ENCODE results near the gene MOCS1. TPM values are rescaled to one million over a fixed set of nuclear protein-coding genes. Genes with fewer than 3 reads are reported as not detected.

The MOCS1 gene
- total RNA-seq, 4 donors from 2014 or later: 10.2 to 58.9 (median 20.3) TPM

DNA sequence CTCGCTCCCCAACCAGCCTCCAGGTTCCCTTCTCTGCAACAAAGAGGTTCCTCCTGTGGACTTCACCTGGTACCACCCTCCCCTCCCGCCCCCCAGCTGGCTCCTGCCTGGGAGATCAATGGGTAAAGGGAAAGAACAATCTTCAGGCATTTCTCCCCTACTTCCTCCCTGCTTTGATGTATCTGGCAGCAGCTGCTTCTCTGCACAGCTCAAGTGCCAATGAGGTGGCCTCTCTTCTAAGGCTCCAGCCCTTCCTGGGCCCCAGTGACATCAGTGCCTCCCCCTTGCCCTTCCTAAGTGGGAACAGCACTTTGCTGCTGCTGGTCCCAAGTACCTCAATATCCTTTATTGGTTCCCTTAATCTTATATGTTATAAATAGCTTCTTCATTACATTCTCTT lies 23.5 kb downstream of the MOCS1 start:
- no peak for DNase-seq
- no peaks in the 10 kb centered on the region for H3K36me3 ChIP-seq

DNA sequence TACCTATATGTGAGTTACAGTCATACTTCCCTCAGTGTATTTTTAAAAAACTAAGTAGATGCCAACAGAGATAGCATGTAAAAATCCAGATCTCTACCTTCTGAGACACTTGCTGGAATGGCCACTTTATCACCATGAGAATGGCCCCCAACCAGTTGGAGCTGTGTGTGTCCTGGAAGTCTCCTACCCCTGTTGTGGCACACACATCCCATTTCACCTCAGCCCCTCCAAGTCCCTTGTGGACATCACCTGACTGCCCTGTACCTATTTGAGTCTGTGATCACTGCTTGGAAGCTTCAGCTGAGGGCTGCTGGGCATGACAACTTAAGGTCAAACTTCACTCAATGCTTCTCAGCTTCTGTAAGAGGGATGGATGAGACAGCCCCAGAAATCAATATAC lies 24.1 kb downstream of the MOCS1 start:
- DNase-seq: no peak
- Histone ChIP-seq H3K4me1 (no peaks in the 10 kb centered on the region), H3K27me3 (no peaks in the 10 kb centered on the region), H3K4me3 (no peak overlapping the region), H3K9me3 (no peaks in the 10 kb centered on the region), H3K27ac (no peak overlapping the region), H3K36me3 (no peaks in the 10 kb centered on the region)
- intact Hi-C loops (cut with DNase I; ENCODE audit: low total_unique reads): no loop called here
- TF ChIP-seq, protein P1, sequence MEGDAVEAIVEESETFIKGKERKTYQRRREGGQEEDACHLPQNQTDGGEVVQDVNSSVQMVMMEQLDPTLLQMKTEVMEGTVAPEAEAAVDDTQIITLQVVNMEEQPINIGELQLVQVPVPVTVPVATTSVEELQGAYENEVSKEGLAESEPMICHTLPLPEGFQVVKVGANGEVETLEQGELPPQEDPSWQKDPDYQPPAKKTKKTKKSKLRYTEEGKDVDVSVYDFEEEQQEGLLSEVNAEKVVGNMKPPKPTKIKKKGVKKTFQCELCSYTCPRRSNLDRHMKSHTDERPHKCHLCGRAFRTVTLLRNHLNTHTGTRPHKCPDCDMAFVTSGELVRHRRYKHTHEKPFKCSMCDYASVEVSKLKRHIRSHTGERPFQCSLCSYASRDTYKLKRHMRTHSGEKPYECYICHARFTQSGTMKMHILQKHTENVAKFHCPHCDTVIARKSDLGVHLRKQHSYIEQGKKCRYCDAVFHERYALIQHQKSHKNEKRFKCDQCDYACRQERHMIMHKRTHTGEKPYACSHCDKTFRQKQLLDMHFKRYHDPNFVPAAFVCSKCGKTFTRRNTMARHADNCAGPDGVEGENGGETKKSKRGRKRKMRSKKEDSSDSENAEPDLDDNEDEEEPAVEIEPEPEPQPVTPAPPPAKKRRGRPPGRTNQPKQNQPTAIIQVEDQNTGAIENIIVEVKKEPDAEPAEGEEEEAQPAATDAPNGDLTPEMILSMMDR (IDR thresholded peaks at IDR 0.05): no peak
- no peak for TF ChIP-seq POLR2A (IDR thresholded peaks at IDR 0.05)

More for the DNA sequence above, 23.5 kb downstream of the MOCS1 start:
- Histone ChIP-seq H3K27me3 (no peaks in the 10 kb centered on the region), H3K4me1 (no peaks in the 10 kb centered on the region), H3K9me3 (no peaks in the 10 kb centered on the region), H3K27ac (no peak overlapping the region), H3K4me3 (no peak overlapping the region)
- intact Hi-C loops (cut with DNase I; ENCODE audit: low total_unique reads): no loop called here
- TF ChIP-seq POLR2A (IDR thresholded peaks at IDR 0.05): no peak
- TF ChIP-seq, protein P1 (IDR thresholded peaks at IDR 0.05): no peak

DNA sequence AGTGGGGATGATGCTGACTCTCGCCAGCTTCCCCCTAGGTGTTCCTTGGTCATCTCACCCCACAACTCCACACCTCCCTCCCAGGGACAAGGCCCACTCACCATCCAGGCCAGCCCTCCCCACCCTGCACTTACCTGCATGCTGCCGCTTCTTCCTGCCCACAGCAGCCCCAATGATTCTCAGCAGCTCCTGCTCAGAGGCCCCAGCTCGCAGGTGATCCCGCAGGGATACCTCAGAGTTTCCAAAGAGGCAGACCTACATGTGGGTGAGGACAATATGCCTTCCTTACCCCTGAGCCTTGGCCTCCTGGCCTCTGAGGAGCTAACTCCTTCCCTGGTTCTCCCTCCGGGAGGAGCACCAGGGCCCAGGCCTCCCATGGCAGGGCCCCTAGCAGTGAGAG lies 24.6 kb downstream of the MOCS1 start:
- H3K27me3 ChIP-seq: no peaks in the 10 kb centered on the region
- TF ChIP-seq, protein P1 (IDR thresholded peaks at IDR 0.05): no peak
- TF ChIP-seq POLR2A (IDR thresholded peaks at IDR 0.05): no peak
- no peaks in the 10 kb centered on the region for H3K36me3 ChIP-seq
- H3K9me3 ChIP-seq: no peaks in the 10 kb centered on the region
- no peak for DNase-seq
- no peak overlapping the region for H3K27ac ChIP-seq
- intact Hi-C loops (cut with DNase I; ENCODE audit: low total_unique reads): no loop called here
- no peak overlapping the region for H3K4me3 ChIP-seq
- no peaks in the 10 kb centered on the region for H3K4me1 ChIP-seq

DNA sequence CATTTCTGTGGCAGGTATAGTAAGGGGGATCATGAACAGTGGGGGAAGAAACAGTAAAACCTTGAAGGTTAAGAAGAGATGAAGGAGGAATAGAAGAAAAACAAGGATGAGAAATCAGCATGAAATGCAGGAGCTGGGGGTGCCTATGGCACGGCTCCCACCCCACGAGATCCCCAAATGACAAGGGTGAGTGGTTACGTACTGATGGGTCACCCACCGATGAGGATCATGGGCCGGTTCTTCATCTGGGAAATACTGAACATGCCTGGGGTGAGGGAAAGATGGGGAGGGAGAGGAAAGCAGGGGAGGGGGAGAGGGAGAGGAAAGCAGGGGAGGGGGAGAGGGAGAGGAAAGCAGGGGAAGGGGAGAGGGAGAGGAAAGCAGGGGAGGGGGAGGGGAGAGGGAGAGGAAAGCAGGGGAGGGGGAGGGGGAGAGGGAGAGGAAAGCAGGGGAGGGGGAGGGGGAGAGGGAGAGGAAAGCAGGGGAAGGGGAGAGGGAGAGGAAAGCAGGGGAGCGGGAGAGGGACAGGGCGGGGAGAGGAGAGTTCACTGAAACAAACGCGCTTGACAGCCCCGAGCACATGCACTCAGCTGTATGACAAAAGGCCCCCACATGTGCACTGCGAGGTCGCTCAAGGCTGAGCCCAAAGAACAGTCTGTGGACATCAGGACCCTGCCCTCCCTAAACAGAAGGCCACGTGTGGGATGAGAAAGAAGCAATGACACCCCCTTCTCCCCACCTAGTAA lies 25.3 kb downstream of the MOCS1 start:
- TF ChIP-seq, protein P1 (IDR thresholded peaks at IDR 0.05): no peak
- no peak for TF ChIP-seq POLR2A (IDR thresholded peaks at IDR 0.05)
- no peak overlapping the region for H3K4me3 ChIP-seq
- H3K9me3 ChIP-seq: no peaks in the 10 kb centered on the region
- no peak overlapping the region for H3K27ac ChIP-seq
- DNase-seq: no peak
- H3K4me1 ChIP-seq: no peaks in the 10 kb centered on the region
- intact Hi-C loops (cut with DNase I; ENCODE audit: low total_unique reads): no loop called here
- no peaks in the 10 kb centered on the region for H3K27me3 ChIP-seq
- no peaks in the 10 kb centered on the region for H3K36me3 ChIP-seq

DNA sequence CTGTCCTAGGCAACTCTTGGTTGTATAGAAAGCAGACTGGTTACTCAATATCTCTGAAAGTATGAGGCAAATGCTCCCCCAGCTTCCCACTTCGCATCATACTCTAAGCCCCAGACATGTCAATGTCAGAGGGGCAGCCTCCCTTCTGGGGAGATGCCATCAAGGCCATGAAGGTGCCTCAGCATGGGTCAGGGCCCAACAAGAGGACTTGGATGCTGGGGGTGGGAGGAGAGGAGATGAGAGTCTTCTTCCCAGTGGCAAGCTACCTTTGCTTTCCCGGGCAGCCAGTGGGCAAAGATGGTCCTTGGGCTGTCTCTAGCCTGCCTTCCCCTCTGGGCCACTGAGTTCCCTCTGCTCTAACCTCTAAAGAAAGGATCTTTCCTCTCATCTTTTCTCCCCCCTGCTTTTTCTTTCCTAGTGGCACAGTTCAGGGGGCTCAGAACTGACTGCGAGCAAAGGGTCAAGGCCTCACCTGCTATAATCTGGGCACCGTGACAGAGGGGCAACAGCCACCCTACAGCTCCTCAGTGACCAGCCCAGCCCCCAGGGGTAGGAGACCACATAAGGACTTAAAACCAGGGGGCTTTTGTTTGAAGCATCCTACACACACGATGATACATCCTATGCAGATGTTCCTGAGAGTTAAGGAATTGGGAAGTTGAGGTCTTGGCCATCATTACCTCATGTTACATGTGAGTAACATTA lies 26.2 kb downstream of the MOCS1 start:
- TF ChIP-seq, protein P1 (IDR thresholded peaks at IDR 0.05): no peak
- no peak for TF ChIP-seq POLR2A (IDR thresholded peaks at IDR 0.05)
- H3K9me3 ChIP-seq: no peaks in the 10 kb centered on the region
- H3K4me1 ChIP-seq: no peaks in the 10 kb centered on the region
- intact Hi-C loops (cut with DNase I; ENCODE audit: low total_unique reads): no loop called here
- no peak overlapping the region for H3K4me3 ChIP-seq
- no peaks in the 10 kb centered on the region for H3K36me3 ChIP-seq
- DNase-seq: no peak
- H3K27me3 ChIP-seq: no peaks in the 10 kb centered on the region
- no peak overlapping the region for H3K27ac ChIP-seq
